Measurements from ENCODE around the gene XRCC3.

Gene XRCC3

GRCh38 chr14:103725001-103725682 lies 9.9 kb upstream of the XRCC3 start:
- DNase-seq = no peak

- DNase-seq = no peak
These were observed 8.9 kb upstream of the XRCC3 start for GRCh38 chr14:103724116-103724515.

GRCh38 chr14:103723748-103724081 lies 8.5 kb upstream of the XRCC3 start:
- DNase-seq = no peak

GRCh38 chr14:103721334-103722120 lies 6.3 kb upstream of the XRCC3 start:
- no peak for DNase-seq

GRCh38 chr14:103719751-103720150 lies 4.5 kb upstream of the XRCC3 start:
- DNase-seq = no peak

GRCh38 chr14:103718572-103718971 lies 3.3 kb upstream of the XRCC3 start:
- no peak for DNase-seq

GRCh38 chr14:103716899-103717411 lies 1.7 kb upstream of the XRCC3 start:
- no peak for DNase-seq

GRCh38 chr14:103716091-103716801 lies 995 bp upstream of the XRCC3 start:
- DNase-seq = no peak

- DNase-seq = no peak
These were observed 1.1 kb downstream of the XRCC3 start for GRCh38 chr14:103714063-103714724.

GRCh38 chr14:103713304-103714062 lies 1.8 kb downstream of the XRCC3 start:
- no peak for DNase-seq

- no peak for DNase-seq
These were observed 2.5 kb downstream of the XRCC3 start for GRCh38 chr14:103712633-103713247.

- no peak for DNase-seq
These were observed 3.5 kb downstream of the XRCC3 start for GRCh38 chr14:103711516-103712431.

- DNase-seq = no peak
These were observed 4.4 kb downstream of the XRCC3 start for GRCh38 chr14:103710771-103711377.

- DNase-seq = no peak
These were observed 5.4 kb downstream of the XRCC3 start for GRCh38 chr14:103709814-103710213.

- no peak for DNase-seq
These were observed 6.5 kb downstream of the XRCC3 start for GRCh38 chr14:103708750-103709187.

GRCh38 chr14:103707329-103708263 lies 7.7 kb downstream of the XRCC3 start:
- DNase-seq = no peak

- DNase-seq = no peak
These were observed 8.5 kb downstream of the XRCC3 start for GRCh38 chr14:103706551-103707328.
